ENCODE results near the gene PLA2G1B.

Gene PLA2G1B

DNA sequence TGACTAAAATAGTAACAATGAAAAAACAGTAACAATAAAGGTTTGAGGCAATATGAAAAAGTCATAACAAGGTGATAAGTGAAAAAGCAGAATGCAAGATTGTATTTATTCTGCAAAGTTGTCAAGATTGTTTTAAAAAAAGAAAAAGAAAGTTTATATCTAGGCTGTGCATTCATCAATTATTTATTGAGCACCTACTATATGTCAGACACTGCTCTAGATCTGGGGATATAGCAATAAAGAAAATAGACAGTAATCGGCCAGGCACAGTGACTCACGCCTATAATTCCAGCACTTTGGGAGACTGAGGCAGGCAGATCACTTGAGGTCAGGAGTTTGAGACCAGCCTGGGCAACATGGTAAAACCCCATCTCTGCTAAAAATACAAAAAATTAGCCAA lies 3.8 kb downstream of the PLA2G1B start:
- DNase-seq: no peak

DNA sequence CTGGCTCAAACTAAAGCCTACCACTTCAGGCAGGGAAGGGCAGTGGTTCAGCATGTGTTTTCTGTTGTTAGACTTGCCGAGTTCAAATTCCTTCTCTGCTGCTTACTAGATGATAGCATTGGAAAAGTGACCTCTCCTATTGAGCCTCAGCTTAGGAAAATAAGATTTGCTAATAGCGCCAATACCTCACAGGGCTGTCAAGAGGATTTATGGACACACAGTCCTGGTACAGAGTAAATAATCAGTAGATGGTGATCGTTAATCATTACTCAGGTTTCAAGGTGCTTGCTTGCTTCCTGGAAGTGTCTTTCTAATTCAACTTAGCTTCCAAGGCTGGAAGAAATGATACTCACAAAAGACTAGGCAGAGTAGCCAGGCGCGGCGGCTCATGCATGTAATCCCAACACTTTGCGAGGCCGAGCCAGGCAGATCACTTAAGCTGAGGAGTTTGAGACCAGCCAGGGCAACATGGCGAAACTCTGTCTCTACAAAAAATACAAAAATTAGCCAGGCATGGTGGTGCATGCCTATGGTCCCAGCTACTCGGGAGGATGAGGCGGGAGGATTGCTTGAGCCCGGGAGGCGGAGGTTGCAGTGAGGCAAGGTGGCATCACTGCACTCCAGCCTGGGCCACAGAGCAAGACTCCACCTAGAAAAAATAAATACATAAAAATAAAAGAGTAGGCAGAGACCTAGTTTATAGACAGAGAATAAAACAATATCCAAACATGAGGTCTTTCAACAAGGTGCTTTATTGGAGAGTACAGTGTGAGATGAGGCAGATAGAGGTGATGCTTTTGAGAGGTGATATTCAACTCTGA lies 6.0 kb downstream of the PLA2G1B start:
- no peak for DNase-seq

DNA sequence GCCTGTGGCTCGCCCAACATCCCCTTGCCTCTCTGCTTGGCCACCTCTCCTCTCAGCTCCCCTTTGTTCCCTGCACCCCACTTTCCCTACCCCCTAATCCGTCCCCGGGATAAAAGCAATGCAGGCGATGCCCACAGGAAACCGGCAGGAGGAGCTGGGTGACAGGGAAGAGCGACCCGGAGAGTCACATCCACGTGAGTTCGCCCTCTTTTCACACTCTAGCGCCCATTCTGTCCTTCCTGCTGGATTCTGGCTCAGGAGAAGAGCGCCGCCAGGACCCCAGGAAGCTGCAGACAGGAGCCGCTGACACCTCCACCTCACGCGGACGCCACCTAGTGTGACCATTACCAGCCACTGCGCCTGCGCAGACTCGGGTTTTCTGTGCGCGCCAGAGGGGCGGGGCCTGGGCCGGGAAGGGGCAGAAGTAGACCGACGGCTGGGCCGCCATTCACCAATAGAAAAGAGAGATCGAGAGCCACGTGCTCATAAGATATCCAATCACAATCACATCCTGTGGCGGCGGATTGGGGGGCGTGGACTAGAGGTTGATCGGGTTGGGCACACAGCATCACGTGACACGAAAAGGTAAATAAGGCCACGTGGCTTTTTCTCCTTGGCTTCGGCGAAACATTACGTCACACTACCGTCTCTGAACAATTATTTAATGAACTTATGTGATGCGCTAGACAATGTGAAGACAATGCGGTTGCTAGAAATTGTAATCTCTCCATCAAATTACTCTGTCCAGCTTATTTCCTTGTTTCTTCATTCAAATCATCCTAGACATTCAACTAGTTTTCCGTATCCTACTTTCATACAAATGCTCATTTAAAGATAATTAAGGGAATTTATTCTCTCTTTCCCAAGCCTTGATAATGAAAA lies 10.1 kb downstream of the PLA2G1B start:
- DNase-seq: peak; percentile 100

DNA sequence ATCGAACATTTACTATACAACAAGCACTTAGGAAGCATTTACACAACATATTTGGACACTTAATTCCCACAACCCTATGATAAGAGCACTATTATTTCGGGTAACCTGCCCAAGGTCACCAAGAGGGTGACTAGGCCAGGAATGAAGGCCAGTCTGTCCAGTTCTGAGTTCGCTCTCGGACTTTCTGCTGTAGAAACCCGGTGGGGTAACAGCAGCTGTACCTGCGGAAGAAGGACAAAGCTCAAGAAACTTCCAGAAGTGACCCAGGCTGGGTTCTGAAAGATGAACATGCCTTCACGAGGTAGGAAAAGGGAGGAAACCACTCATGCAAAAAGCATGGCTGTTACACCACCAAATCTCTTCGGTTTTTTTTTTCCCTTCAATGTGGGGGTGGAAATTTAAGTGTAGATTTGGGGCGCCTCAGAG lies 10.8 kb downstream of the PLA2G1B start:
- no peak for DNase-seq

DNA sequence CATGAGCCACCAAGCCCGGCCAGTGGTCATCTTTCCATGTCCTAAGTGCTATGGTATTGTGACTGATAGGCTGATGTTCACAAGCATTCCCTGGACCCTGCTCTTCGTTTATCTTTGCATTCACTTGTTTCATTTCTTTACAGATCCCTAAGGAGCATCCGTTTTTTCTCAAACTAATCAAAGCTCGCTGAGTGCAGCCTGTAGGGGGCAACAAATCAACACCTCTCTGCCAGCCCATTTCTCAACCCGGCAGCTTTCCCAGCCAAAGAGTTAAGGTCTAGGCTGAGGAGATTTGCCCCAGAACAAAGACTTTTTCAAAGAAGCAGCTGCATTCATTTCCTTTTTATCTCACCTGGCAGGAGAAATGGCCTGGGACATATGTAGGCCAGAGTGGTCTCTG lies 13.4 kb downstream of the PLA2G1B start:
- DNase-seq: no peak

DNA sequence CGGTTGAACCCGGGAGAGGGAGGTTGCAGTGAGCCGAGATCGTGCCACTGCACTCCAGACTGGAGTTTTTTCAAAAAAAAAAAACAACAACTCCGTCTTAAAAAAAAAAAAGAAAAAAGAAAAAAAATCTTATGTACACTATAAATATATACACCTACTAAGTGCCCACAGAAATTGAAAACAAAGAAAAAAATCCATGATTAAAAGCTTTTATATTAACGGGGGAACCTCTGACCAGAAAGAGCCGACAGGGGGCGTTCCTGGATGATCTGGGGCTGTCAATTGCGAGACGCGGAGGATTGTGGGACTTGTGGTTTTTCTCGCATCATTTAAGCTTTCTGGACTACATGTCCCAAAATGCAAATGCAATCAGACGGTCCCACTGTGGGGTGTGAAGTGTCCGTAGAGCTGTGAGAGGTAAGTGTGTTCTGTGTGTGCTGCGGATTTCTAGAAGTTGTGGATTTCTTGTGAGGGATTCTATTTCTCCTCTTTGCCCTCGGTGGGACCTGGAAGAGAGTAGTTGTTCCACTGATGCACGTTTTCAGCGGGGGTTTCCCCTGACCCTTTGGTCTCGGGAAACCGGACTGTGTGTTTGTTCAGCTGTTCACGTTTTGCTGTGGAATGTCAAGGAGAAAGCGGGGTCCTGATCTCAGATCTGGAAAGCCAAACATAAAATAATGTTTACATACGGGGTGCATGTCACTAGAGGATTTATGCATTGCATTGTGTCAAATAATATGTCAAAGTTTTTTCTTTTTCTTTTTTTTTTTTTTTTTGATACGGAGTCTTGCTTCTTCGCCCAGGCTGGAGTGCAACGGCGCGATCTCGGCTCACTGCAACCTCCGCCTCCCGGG lies 25.4 kb downstream of the PLA2G1B start, which contains the start of gene SIRT4:
Gene SIRT4, plus strand, starts transcription at position 360 of the 854 bp plus-strand sequence. CDS start 1,241 bp downstream, outside the sequence.
- DNase-seq: peak; percentile 86

DNA sequence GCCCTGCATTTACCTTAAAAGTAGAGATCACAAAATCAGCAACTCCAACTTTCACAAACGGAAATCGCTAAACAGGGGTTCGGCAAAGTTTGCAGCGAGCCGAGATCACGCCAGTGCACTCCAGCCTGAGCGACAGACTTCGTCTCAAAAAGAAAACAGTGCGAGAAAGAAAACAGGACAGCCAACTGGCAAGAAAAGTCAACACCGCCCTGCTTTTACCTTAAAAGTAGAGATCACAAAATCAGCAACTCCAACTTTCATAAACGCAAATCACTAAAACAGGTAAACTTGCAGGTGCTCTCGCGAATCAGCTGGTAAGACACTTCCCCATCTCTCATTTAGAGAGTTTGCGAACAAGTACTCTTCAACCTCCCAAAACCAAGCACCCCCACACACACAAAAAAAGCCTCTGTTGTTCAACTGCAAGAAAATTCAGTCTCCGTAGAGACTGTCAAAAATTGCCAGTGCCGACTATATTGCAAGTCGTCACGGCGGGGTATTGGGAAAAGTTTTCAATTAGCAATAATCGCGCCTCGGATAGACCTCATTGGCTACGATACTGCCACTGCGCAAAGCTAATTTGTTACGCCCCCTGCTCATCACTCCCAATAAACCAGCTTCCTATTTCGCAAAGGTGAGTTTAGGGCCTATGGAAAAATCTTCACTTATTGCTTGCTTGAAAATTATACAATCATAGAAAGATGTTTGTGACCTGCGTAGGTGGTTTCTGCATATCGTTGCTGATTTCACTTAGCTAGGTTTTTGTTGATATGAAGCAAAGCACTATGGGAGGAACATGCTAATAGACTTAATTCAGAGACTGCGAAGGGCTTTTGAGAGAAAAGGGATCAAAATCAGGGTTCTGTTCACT lies 34.7 kb downstream of the PLA2G1B start, which contains the start of gene RNU4-1:
Gene RNU4-1, minus strand, starts transcription at position 577 of the 871 bp plus-strand sequence.
- peak; percentile 67 for DNase-seq

DNA sequence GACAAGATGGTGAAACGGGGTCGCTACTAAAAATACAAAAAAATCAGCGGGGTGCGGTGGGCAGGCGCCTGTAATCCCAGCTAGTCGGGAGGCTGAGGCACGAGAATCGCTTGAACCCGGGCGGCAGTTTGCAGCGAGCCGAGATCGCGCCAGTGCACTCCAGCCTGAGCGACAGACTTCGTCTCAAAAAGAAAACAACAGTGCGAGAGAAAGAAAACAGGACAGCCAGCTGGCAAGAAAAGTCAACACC lies 35.2 kb downstream of the PLA2G1B start:
- peak; percentile 17 for DNase-seq

DNA sequence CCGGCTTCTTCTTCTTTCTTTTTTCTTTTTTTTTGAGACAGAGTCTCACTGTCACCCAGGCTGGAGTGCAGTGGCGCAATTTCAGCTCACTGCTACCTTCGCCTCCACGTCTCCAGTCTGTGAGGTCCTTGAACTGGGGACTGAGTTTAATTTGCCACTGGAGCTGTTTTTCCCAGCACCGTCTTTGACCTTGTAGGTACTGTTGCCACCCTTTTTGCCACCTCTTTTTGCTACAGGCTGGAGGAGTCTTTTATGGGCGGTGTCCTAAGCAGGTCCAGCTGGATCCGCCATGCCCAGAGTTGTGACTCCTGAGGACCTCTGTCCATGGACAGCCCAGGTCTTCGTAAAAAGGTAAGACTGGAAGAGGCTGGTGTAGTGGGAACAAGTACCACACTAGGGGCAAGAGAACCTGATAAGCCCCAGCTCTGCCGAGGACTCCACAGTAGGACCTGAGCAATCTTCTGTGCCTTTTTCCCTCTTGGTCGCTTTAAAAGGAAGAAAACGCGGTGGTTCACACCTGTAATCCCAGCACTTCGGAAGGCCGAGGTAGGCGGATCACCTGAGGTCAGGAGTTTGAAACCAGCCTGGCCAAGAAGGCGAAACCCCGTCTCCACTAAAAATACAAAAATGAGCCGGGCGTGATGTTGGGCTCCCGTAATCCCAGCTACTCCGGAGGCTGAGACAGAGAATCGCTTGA lies 36.8 kb downstream of the PLA2G1B start:
- no peak for DNase-seq

DNA sequence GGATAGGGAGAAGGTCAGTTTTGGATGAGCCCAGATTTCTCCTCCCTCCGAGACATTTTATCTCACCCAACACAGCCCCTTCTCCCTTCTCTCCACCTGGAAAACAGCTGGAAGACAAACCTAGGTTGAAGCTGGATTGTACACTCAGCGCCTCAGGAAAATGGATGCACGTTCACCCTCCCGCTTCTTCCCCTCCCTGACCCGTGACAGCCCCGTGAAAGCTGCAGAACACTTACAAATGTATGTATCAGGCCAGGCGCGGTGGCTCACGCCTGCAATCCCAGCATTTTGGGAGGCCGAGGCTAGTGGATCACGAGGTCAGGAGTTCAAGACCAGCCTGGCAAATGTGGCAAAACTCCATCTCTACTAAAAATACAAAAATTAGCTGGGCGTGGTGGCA lies 40.1 kb downstream of the PLA2G1B start:
- no peak for DNase-seq

DNA sequence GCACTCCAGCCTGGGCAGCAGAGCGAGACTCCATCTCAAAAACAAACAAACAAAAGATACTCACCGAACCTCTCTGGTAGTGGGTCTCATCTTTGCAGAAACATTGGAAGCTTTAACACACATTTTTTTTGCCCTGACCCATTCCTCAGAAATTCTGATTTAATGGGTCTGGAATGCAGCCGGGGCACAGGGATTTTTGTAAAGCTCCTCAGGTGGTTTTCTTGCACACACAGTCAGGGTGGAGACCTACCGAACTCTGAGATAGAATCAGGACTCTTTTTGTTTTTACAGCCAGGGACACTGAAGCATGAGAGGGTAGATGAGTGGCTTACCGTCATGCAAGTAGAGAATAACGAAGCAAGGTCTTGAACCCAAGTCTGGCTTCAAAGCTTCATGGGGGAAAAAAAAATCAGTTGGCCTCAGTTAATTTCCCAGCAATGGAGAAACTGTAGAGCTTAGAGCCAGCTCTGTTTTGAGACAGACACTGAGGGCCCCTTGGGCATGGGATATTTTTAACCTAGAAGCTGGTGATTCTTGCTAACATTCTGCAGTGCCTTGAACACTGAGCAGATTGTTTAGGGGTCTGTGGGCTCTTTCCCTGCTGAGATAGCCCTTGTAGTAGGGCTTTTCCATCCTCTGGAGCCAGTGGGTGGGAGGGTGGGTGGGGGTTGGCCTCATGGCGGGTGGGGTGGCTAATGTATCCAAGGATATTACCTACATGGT lies 40.6 kb downstream of the PLA2G1B start:
- no peak for DNase-seq

DNA sequence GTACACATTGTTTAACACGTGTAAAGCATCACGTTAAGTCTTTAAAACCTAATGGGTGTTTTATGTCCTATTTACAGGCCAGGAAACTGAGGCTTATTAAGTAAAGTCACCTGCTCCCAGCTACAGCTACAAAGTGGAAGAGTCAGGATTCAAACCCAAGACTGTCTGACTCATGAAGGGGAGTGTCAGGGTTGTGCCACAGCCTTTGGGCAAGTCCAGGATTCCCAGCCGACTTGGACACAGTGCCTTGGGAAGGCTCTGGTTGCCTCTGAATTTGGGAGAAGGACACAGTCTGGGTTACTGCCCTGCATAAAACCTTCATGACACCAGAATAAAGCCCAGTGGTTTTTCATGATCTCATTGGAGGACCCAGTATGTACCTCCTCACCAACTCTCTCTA lies 43.2 kb downstream of the PLA2G1B start:
- no peak for DNase-seq

DNA sequence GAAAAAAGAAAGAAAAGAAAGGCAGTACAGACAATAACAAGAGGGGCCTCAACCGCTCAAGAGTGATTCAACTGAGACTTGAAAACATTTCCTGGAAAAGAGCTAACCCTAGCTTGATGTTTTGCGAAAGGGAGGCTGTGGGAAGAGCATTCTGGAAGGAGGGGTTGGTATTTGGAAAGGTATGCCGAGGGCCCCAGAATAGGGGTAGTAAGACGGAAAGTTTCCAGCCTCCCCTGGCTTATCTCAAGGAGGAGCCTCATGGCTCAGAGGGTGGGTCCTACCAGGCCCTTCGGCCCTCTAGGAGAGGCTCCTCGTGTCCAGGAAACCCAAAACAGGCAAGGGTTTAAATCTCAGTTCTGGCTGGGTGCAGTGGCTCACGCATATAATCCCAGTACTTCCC lies 44.3 kb downstream of the PLA2G1B start:
- no peak for DNase-seq

DNA sequence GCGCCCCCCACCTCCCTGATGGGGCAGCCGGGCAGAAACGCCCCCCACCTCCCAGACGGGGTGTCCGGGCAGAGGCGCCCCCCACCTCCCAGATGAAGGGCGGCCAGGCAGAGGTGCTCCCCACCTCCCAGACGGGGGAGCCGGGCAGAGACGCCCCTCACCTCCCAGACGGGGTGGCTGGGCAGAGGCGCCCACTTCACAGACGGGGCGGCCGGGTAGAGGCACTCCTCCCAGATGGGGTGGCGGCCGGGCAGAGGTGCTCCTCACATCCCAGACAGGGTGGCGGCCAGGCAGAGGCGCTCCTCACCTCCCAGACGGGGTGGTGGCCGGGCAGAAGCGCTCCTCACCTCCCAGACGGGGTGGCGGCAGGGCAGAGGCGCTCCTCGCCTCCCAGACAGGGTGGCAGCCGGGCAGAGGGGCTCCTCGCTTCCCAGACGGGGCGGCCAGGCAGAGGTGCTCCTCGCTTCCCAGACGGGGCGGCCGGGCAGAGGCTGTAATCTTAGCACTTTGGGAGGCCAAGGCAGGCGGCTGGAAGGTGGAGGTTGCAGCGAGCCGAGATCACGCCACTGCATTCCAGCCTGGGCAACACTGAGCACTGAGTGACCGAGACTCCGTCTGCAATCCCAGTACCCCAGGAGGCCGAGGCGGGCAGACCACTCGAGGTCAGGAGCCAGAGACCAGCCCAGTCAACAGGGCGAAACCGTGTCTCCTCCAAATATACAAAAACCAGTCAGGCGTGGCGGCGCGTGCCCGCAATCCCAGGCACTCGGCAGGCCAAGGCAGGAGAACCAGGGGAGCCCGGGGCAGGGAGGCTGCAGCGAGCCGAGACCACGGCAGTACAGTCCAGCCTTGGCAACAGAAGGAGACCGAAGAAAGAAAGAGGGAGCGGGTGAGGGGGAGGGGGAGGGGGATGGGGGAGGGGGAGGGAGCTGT lies 49.2 kb downstream of the PLA2G1B start:
- no peak for DNase-seq

DNA sequence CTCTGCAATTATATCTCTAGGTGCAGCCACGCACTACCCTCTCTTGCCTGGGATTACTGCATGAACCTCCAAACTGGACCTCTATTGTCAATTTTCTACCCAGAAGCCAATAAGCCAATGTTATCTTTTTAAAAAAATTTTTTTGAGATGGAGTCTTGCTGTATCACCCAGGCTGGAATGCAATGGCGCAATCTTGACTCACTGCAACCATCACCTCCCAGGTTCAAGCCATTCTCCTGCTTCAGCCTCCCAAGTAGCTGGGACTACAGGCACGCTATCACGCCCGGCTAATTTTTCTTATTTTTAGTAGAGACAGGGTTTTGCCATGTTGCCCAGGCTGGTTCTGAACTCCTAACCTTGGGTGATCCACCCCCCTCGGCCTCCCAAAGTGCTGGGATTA lies 50.8 kb downstream of the PLA2G1B start:
- no peak for DNase-seq

All from activated T-cell treated with anti-CD3 and anti-CD28 coated beads for 4 hours (primary cell).